HCT116 (cell line): Measurements from ENCODE around the gene FNBP1. TPM values are rescaled to one million over a fixed set of nuclear protein-coding genes. Genes with fewer than 3 reads are reported as not detected.

ENCODE experiments used
- ATAC-seq: fragments of 200-7000 bp; cut with Tn5 transposase; 2 replicates; pipeline ENCODE4 v1.9.1; 2020; ENCODE audit warnings: mild to moderate bottlenecking, moderate library complexity
- BruUV-seq: library from RNA; stranded (reverse); fragments of 400-500 nt; replicated peaks from 2 replicates; lab custom pipeline; 2021; lab: Mats Ljungman, UMichigan
- CTCF ChIA-PET: fragments of 300-600 bp; sonication (Branson Sonifier 250); formaldehyde crosslinking; loops from one replicate; lab custom pipeline; 2021; ENCODE audit warnings: antibody characterized with exemption; lab: Charles Lee
- POLR2A ChIA-PET: fragments of 300-600, 350-600 bp; sonication (Branson Sonifier 250); formaldehyde crosslinking; loops from one replicate; lab custom pipeline; 2021; ENCODE audit warnings: antibody characterized with exemption; lab: Charles Lee
- RAD21 ChIA-PET, 2 experiments: fragments of 300-600 bp; sonication (Branson Sonifier 250); formaldehyde crosslinking; loops; one replicate each; lab custom pipeline; 2023; ENCODE audit warnings: low total read pairs in 2 of 2; ENCODE audit not compliant: uncharacterized antibody in 2 of 2, unreplicated experiment in 2 of 2, low non-redundant PET in 1 of 2; lab: Charles Lee
- DNase-seq: peaks from one replicate; pipeline ENCODE4 v3.0.0-alpha.2; 2010; ENCODE audit warnings: low read depth, low spot score
- H2AFZ ChIP-seq: fragments of 200-600 bp; shearing (Covaris generic), sonication (generic); 2 replicates; pipeline ENCODE4 v1.6.1; 2017; ENCODE audit warnings: low read depth, mixed run types, mixed read lengths, antibody characterized with exemption, low read length; ENCODE audit not compliant: poor library complexity, severe bottlenecking
- H3K27ac ChIP-seq: 2 replicates; pipeline ENCODE4 v1.5.1; 2012; ENCODE audit warnings: low read depth, low read length
- H3K27me3 ChIP-seq: fragments of 200-600 bp; sonication (generic); 2 replicates; pipeline ENCODE4 v1.6.1; 2016; ENCODE audit warnings: mixed run types, low read length, mixed read lengths; ENCODE audit not compliant: insufficient read depth
- H3K36me3 ChIP-seq, 2 experiments: fragments of 200-500 bp in 1 of 2; fragments of 200-600 bp in 1 of 2; sonication (Bioruptor generic) in 1 of 2; sonication (generic) in 1 of 2; 2 replicates each; pipeline versions ENCODE4 v1.5.1 to v1.6.1; 2014 to 2016; ENCODE audit warnings: low read length in 2 of 2, inconsistent platforms in 1 of 2, mixed read lengths in 1 of 2, mixed run types in 1 of 2; ENCODE audit not compliant: insufficient read depth in 2 of 2, control insufficient read depth in 1 of 2
- H3K4me1 ChIP-seq, 2 experiments: fragments of 200-600 bp in 1 of 2; sonication (generic) in 1 of 2; 2 replicates each; pipeline versions ENCODE4 v1.5.1 to v1.6.1; 2012 to 2017; ENCODE audit warnings: low read length in 2 of 2, inconsistent platforms in 1 of 2, mild to moderate bottlenecking in 1 of 2, mixed read lengths in 1 of 2, mixed run types in 1 of 2, moderate library complexity in 1 of 2; ENCODE audit not compliant: insufficient read depth in 2 of 2, control insufficient read depth in 1 of 2
- H3K4me2 ChIP-seq: fragments of 200-600 bp; sonication (generic); 2 replicates; pipeline ENCODE4 v1.6.1; 2017; ENCODE audit warnings: mixed run types, low read length, mixed read lengths
- H3K4me3 ChIP-seq, 2 experiments: fragments of 200-600 bp in 1 of 2; sonication (generic) in 1 of 2; replicated peaks in 1 of 2; 2 replicates each; pipeline ENCODE4 v1.5.1; 2011 to 2016; ENCODE audit warnings: low read length in 2 of 2, control low read depth in 1 of 2, low read depth in 1 of 2, mild to moderate bottlenecking in 1 of 2, mixed read lengths in 1 of 2, mixed run types in 1 of 2
- H3K79me2 ChIP-seq: fragments of 200-600 bp; sonication (generic); 2 replicates; pipeline ENCODE4 v1.6.1; 2017; ENCODE audit warnings: mild to moderate bottlenecking, mixed run types, low read length, moderate library complexity, mixed read lengths; ENCODE audit not compliant: insufficient read depth
- H3K9ac ChIP-seq: fragments of 200-600 bp; sonication (generic); 2 replicates; pipeline ENCODE4 v1.6.1; 2016; ENCODE audit warnings: low read length, mixed read lengths
- H3K9me2 ChIP-seq: fragments of 200-600 bp; sonication (generic), shearing (Covaris generic); 2 replicates; pipeline ENCODE4 v1.6.1; 2017; ENCODE audit warnings: mixed run types, mild to moderate bottlenecking, moderate library complexity; ENCODE audit not compliant: insufficient read depth
- H3K9me3 ChIP-seq, 2 experiments: fragments of 200-500 bp in 1 of 2; fragments of 200-600 bp in 1 of 2; sonication (Bioruptor generic) in 1 of 2; sonication (generic) in 1 of 2; 2 replicates each; pipeline ENCODE4 v1.6.1; 2014 to 2017; ENCODE audit warnings: low read length in 2 of 2, mixed read lengths in 2 of 2, inconsistent platforms in 1 of 2, low read depth in 1 of 2, mild to moderate bottlenecking in 1 of 2, mixed run types in 1 of 2, moderate library complexity in 1 of 2; ENCODE audit not compliant: control insufficient read depth in 1 of 2, insufficient read depth in 1 of 2
- H4K20me1 ChIP-seq: fragments of 200-600 bp; sonication (generic), shearing (Covaris generic); 2 replicates; pipeline ENCODE4 v1.6.1; 2017; ENCODE audit warnings: mixed run types, mild to moderate bottlenecking, moderate library complexity; ENCODE audit not compliant: insufficient read depth
- ELF1 ChIP-seq: IDR thresholded peaks from 2 replicates; pipeline ENCODE4 v1.6.1; 2012; ENCODE audit warnings: low read depth, borderline replicate concordance
- EZH2phosphoT487 ChIP-seq: fragments of 200-600 bp; IDR thresholded peaks from 2 replicates; pipeline ENCODE4 v1.6.1; 2018; ENCODE audit warnings: antibody characterized with exemption, borderline replicate concordance
- JUND ChIP-seq: IDR thresholded peaks from 2 replicates; pipeline ENCODE4 v1.6.1; 2012
- POLR2A ChIP-seq: IDR thresholded peaks from 2 replicates; pipeline ENCODE4 v1.7.0; 2011; ENCODE audit warnings: borderline replicate concordance; ENCODE audit not compliant: insufficient read depth, insufficient read length; ENCODE audit errors: extremely low read depth
- RAD21 ChIP-seq: IDR thresholded peaks from 2 replicates; pipeline ENCODE4 v1.6.1; 2012; ENCODE audit warnings: low read depth, mild to moderate bottlenecking
- SIN3A ChIP-seq: IDR thresholded peaks from 2 replicates; pipeline ENCODE4 v1.6.1; 2012; ENCODE audit warnings: low read depth
- SP1 ChIP-seq: IDR thresholded peaks from 2 replicates; pipeline ENCODE4 v1.6.1; 2012; ENCODE audit warnings: low read depth
- SRF ChIP-seq: IDR thresholded peaks from 2 replicates; pipeline ENCODE4 v1.6.1; 2012; ENCODE audit warnings: low read depth
- YY1 ChIP-seq: IDR thresholded peaks from 2 replicates; pipeline ENCODE4 v1.6.1; 2011; ENCODE audit warnings: low read length, low read depth, moderate library complexity, mild to moderate bottlenecking; ENCODE audit not compliant: insufficient replicate concordance; ENCODE audit errors: extremely low read depth
- ZFX ChIP-seq: fragments of 450-650 bp; IDR thresholded peaks from 2 replicates; pipeline ENCODE4 v1.6.1; 2017
- ZNF274 ChIP-seq: fragments of 200-500 bp; sonication (Bioruptor generic); IDR thresholded peaks from 2 replicates; pipeline ENCODE4 v1.6.1; 2014; ENCODE audit warnings: mild to moderate bottlenecking, low read depth, low read length, inconsistent platforms
- intact Hi-C: fragments of 100-400 bp; cut with micrococcal nuclease; formaldehyde crosslinking; loops from 2 replicates; pipeline ENCODE4 v1.10.0; 2022
- total RNA-seq: library from RNA; stranded (reverse); gene quantifications from one replicate; pipeline ENCODE4 v1.2.1, GENCODE V29; 2021; ENCODE audit not compliant: unreplicated experiment
- TF ChIP-seq, protein P1 (sequence below): IDR thresholded peaks from 2 replicates; pipeline ENCODE4 v1.6.1; 2012
- TF ChIP-seq, protein P2 (sequence below): IDR thresholded peaks from 2 replicates; pipeline ENCODE4 v1.6.1; 2012

FNBP1 gene
- total RNA-seq, 1 experiment from 2014 or later = 25.0 TPM

DNA sequence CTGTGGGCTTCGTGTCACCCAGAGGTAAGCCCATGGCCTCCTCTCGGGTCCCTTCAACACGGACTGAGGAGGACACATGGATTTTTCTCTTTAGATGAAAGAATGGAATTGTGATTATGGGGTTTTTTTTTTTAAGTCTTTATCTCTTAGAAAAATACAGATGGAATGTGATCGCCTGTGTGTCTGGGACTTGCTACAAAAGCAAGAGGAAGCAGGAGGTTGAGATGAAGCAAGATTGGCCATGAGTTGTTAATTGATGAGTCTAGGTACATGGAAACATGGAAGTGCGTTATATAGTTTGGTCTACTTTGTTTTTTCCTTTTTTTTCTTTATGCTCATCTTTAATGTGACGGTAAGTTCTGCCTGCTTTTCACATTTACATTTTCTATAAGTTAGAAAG is 193.1 kb downstream of the FNBP1 start:
- no peak overlapping the region for H2AFZ ChIP-seq
- no peak overlapping the region for H3K27ac ChIP-seq
- no peak for ATAC-seq
- no peak overlapping the region for H3K9ac ChIP-seq
- ChIA-PET POLR2A (no interaction called here), CTCF (no interaction called here), RAD21 (no interaction called here)
- DNase-seq = no peak
- H3K9me2 ChIP-seq = no peaks in the 10 kb centered on the region
- H3K36me3 ChIP-seq = peaks cover 0 to 4% of the 10 kb centered on the region in 2 experiments; a peak in 1 of 4 replicates
- H3K4me3 ChIP-seq = no peak overlapping the region
- TF ChIP-seq, protein P1, sequence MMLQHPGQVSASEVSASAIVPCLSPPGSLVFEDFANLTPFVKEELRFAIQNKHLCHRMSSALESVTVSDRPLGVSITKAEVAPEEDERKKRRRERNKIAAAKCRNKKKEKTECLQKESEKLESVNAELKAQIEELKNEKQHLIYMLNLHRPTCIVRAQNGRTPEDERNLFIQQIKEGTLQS = no peak
- TF ChIP-seq EZH2phosphoT487 (no peak), SRF (no peak), SIN3A (no peak), SP1 (no peak), ZNF274 (no peak), ZFX (no peak), YY1 (no peak)
- TF ChIP-seq, protein P2, sequence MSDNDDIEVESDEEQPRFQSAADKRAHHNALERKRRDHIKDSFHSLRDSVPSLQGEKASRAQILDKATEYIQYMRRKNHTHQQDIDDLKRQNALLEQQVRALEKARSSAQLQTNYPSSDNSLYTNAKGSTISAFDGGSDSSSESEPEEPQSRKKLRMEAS = no peak
- no peaks in the 10 kb centered on the region for H3K79me2 ChIP-seq
- BruUV-seq = no TSS peak
- H3K27me3 ChIP-seq = no peaks in the 10 kb centered on the region
- no peaks in the 10 kb centered on the region for H4K20me1 ChIP-seq
- no peak overlapping the region for H3K4me2 ChIP-seq
- no peaks in the 10 kb centered on the region for H3K4me1 ChIP-seq
- intact Hi-C loops = no loop called here
- H3K9me3 ChIP-seq = no peaks in the 10 kb centered on the region

DNA sequence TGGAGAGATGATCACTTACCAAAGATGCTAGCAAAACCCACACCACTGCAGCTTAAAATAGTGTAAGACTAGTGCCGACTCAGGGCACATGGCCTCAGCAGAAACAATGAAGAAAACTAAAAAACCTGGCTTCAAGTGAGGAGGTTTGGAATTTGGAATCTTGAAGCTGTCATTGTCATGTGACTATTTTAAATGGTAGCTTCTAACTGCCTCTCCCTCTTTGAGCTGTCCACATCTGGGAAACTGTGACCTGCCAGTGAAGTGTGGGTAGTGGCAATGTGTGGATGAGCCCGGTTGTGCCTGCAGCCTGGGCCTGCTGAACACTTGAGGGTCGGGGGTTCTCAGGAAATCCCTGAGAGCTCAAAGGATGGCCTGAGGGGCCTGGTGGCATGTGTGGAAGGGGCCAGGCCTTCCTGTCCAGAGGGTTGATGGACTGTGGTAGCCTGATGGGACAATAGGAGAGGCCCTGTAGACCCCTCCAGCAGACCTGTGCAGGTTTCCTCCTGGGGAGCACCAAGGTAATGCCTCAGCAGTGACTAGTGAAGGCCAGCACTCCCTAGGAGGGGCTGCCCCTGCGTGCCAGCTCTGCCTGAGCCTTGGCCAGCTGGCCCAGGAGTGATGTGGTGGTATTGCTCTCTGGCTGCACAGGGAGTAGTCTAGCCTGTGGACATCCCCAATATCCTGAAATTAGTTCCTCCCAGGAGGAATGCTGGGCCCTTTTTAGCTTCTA is 194.1 kb downstream of the FNBP1 start:
- H3K36me3 ChIP-seq = peaks cover 0 to 4% of the 10 kb centered on the region in 2 experiments; a peak in 1 of 4 replicates
- H3K9ac ChIP-seq = no peak overlapping the region
- H3K4me3 ChIP-seq = no peak overlapping the region
- intact Hi-C loops = no loop called here
- H3K4me1 ChIP-seq = no peaks in the 10 kb centered on the region
- ATAC-seq (0 out of 2 replicates have a peak, but pooled peaks have one; percentile 9), DNase-seq (no peak)
- ChIA-PET RAD21 (no interaction called here), POLR2A (no interaction called here)
- no peaks in the 10 kb centered on the region for H4K20me1 ChIP-seq
- H3K9me2 ChIP-seq = no peaks in the 10 kb centered on the region
- H3K27me3 ChIP-seq = no peaks in the 10 kb centered on the region
- no peak overlapping the region for H2AFZ ChIP-seq
- TF ChIP-seq JUND (no peak), SP1 (no peak), ELF1 (no peak), RAD21 (no peak), POLR2A (no peak)
- TF ChIP-seq, all 23 proteins: peak for 0
- Histone ChIP-seq H3K9me3 (no peaks in the 10 kb centered on the region), H3K79me2 (no peaks in the 10 kb centered on the region), H3K4me2 (no peak overlapping the region), H3K27ac (no peak overlapping the region)
- CTCF ChIA-PET = no interaction called here
- no TSS peak for BruUV-seq
